HepG2 (cell line): ENCODE measurements around the gene TJP3. TPM values are rescaled to one million over a fixed set of nuclear protein-coding genes. Genes with fewer than 3 reads are reported as not detected.
A peak's percentile ranks its signal among the peaks of the same experiment; 100 is the strongest.

Source experiments
- ARID5B ChIP-seq: IDR thresholded peaks from 2 replicates; pipeline ENCODE4 v1.4.0; 2020; ENCODE audit warnings: mild to moderate bottlenecking, missing genetic modification reagents
- CBFB ChIP-seq: sonication (generic); formaldehyde crosslinking; IDR thresholded peaks from 2 replicates; pipeline ENCODE4 v1.4.0; 2020; ENCODE audit warnings: missing genetic modification reagents
- E2F1 ChIP-seq: sonication (generic); formaldehyde crosslinking; IDR thresholded peaks from 2 replicates; pipeline ENCODE4 v1.5.0; 2020; ENCODE audit warnings: missing genetic modification reagents
- GPN1 ChIP-seq: sonication (generic); formaldehyde crosslinking; IDR thresholded peaks from 2 replicates; pipeline ENCODE4 v1.5.1; 2020; ENCODE audit warnings: missing genetic modification reagents, borderline replicate concordance
- HIVEP1 ChIP-seq: sonication (generic); formaldehyde crosslinking; IDR thresholded peaks from 2 replicates; pipeline ENCODE4 v1.4.0; 2020; ENCODE audit warnings: mild to moderate bottlenecking, missing genetic modification reagents
- MAX ChIP-seq: IDR thresholded peaks from 2 replicates; pipeline ENCODE4 v1.6.1; 2012; ENCODE audit warnings: inconsistent platforms
- MAZ ChIP-seq, 2 experiments: sonication (generic) in 1 of 2; formaldehyde crosslinking in 1 of 2; IDR thresholded peaks; 2 replicates each; pipeline versions ENCODE4 v1.5.0 to v1.6.1; 2012 to 2020; ENCODE audit warnings: low read depth in 2 of 2, mild to moderate bottlenecking in 2 of 2, borderline replicate concordance in 1 of 2, improper control_type of control experiment in 1 of 2, low read length in 1 of 2, missing genetic modification reagents in 1 of 2, moderate library complexity in 1 of 2
- MNT ChIP-seq: fragments of 450-650 bp; IDR thresholded peaks from 2 replicates; pipeline ENCODE4 v1.6.1; 2016
- PCBP2 ChIP-seq: fragments of 200-400 bp; formaldehyde crosslinking; optimal IDR thresholded peaks from 2 replicates; pipeline ENCODE3; 2018; ENCODE audit warnings: low read length, low read depth; ENCODE audit not compliant: poor library complexity, severe bottlenecking
- RFX1 ChIP-seq: fragments of 450-650 bp; IDR thresholded peaks from 2 replicates; pipeline ENCODE4 v1.6.1; 2017
- RFX3 ChIP-seq: IDR thresholded peaks from 2 replicates; pipeline ENCODE4 v1.6.1; 2016; ENCODE audit warnings: missing biosample characterization, missing genetic modification reagents
- SNAI1 ChIP-seq: sonication (generic); formaldehyde crosslinking; IDR thresholded peaks from 2 replicates; pipeline ENCODE4 v1.5.0; 2020; ENCODE audit warnings: mild to moderate bottlenecking, missing genetic modification reagents, borderline replicate concordance
- TOE1 ChIP-seq: sonication (generic); formaldehyde crosslinking; IDR thresholded peaks from 2 replicates; pipeline ENCODE4 v1.4.0; 2020; ENCODE audit warnings: mild to moderate bottlenecking, missing genetic modification reagents
- ZFAT ChIP-seq: sonication (generic); formaldehyde crosslinking; conservative IDR thresholded peaks from 2 replicates; pipeline ENCODE4 v1.8.1; 2023; ENCODE audit warnings: missing genetic modification reagents, inconsistent platforms
- ZNF557 ChIP-seq: sonication (generic); formaldehyde crosslinking; IDR thresholded peaks from 2 replicates; pipeline ENCODE4 v1.4.0; 2020; ENCODE audit warnings: missing genetic modification reagents
- ZNF619 ChIP-seq: sonication (generic); formaldehyde crosslinking; IDR thresholded peaks from 2 replicates; pipeline ENCODE4 v1.4.0; 2020; ENCODE audit warnings: mild to moderate bottlenecking, missing genetic modification reagents
- ZNF761 ChIP-seq: sonication (generic); formaldehyde crosslinking; conservative IDR thresholded peaks from 2 replicates; pipeline ENCODE4 v1.4.0; 2020; ENCODE audit warnings: mild to moderate bottlenecking, missing genetic modification reagents
- ZNF781 ChIP-seq: sonication (generic); formaldehyde crosslinking; IDR thresholded peaks from 2 replicates; pipeline ENCODE4 v1.5.1; 2020; ENCODE audit warnings: borderline replicate concordance, mild to moderate bottlenecking, missing genetic modification reagents; ENCODE audit errors: not compliant biosample characterization
- ZSCAN29 ChIP-seq: sonication (generic); formaldehyde crosslinking; conservative IDR thresholded peaks from 2 replicates; pipeline ENCODE4 v1.4.0; 2020; ENCODE audit warnings: mild to moderate bottlenecking, missing genetic modification reagents
- ZUFSP ChIP-seq: sonication (generic); formaldehyde crosslinking; IDR thresholded peaks from 2 replicates; pipeline ENCODE4 v1.9.0; 2021; ENCODE audit warnings: missing genetic modification reagents, mild to moderate bottlenecking, borderline replicate concordance
- polyA plus RNA-seq, 8 experiments: library from polyadenylated mRNA; depleted of rRNA in 3 of 8; stranded (reverse) in 7 of 8; unstranded in 1 of 8; fragments of >200 nt; fragmentation: Illumina TruSeq in 4 of 8; extraction: Trizol in 4 of 8; gene quantifications; 2 replicates each; pipeline versions ENCODE4 v1.2.1 to v1.2.3, GENCODE V29; 2011 to 2016; ENCODE audit warnings: low read depth in 4 of 8, missing spikeins in 1 of 8, mixed read lengths in 1 of 8; ENCODE audit not compliant: insufficient read depth in 1 of 8
- total RNA-seq, 5 experiments: library from RNA; depleted of rRNA; stranded (reverse); fragments of >200 nt; fragmentation: Illumina TruSeq; extraction: Trizol; gene quantifications; 2 replicates each; pipeline ENCODE4 v1.2.3, GENCODE V29; 2016; ENCODE audit warnings: low read depth in 1 of 5

Gene TJP3
- total and polyA plus RNA-seq, 2 of the 13 experiments (the other 11 are each of a cell fraction or from before 2014, with no cell fraction given), result 2.3 to 21.5 TPM

GRCh38 chr19:3762501-3763459 lies 54.6 kb downstream of the TJP3 start, which contains the start of gene MRPL54 (continued):
- no peak for TF ChIP-seq ZNF781 (CRISPR knock-in tag)
- TF ChIP-seq ZUFSP (CRISPR knock-in tag), result no peak
- TF ChIP-seq ZNF761, result no peak
- TF ChIP-seq CBFB, result no peak
- TF ChIP-seq PCBP2, result no peak
- TF ChIP-seq MAX, result peak; percentile 56; the same call in 1 of the 2 replicates
- TF ChIP-seq GPN1 (CRISPR knock-in tag), result no peak
- no peak for TF ChIP-seq ZNF557
- peak; percentile 71; the same call in 1 of the 2 replicates for TF ChIP-seq RFX1
- TF ChIP-seq SNAI1, result no peak
- no peak for TF ChIP-seq RFX3 (CRISPR knock-in tag)
- TF ChIP-seq MNT, result peak; percentile 50; the same call in 1 of the 2 replicates
- no peak for TF ChIP-seq ZNF619 (CRISPR knock-in tag)
- TF ChIP-seq HIVEP1, result peak; percentile 78
- no peak; the same call in 1 of the 2 replicates for TF ChIP-seq ARID5B (CRISPR knock-in tag)
- 0 out of 2 replicates have a peak, but pooled peaks have one; percentile 26 for TF ChIP-seq E2F1 (CRISPR knock-in tag)
- TF ChIP-seq MAZ (IDR thresholded peaks at IDR 0.05; ENCODE audit: borderline replicate concordance, low read depth, low read length), result 0 out of 2 replicates have a peak, but pooled peaks have one; percentile 19
- peak; percentile 81 for TF ChIP-seq MAZ (CRISPR knock-in tag; IDR thresholded peaks at IDR 0.05; ENCODE audit: low read depth)
- TF ChIP-seq TOE1 (CRISPR knock-in tag), result no peak
- no peak for TF ChIP-seq ZSCAN29 (CRISPR knock-in tag)
- TF ChIP-seq ZFAT (CRISPR knock-in tag), result no peak
